Prostate gland (tissue), 2 donors: Measurements from ENCODE around the gene RCC2.

Experiments
- CTCF ChIP-seq, 4 experiments: fragments of 200-600 bp in 2 of 4; fragments of 450-650 bp in 2 of 4; sonication (generic) in 2 of 4; IDR thresholded peaks; 1 replicate in 3 of 4; 2 replicates in 1 of 4; pipeline ENCODE4 v1.5.1; 2016 to 2019; ENCODE audit warnings: antibody characterized with exemption in 4 of 4, mild to moderate bottlenecking in 2 of 4, moderate library complexity in 2 of 4
- POLR2A ChIP-seq: fragments of 450-650 bp; IDR thresholded peaks from one replicate; pipeline ENCODE4 v1.6.1; 2016; ENCODE audit warnings: antibody characterized with exemption, mild to moderate bottlenecking
- POLR2AphosphoS5 ChIP-seq: sonication (generic); formaldehyde crosslinking; IDR thresholded peaks from one replicate; pipeline ENCODE4 v1.6.1; 2017; ENCODE audit warnings: antibody characterized with exemption

GRCh38 chr1:17359808-17360207, 79.7 kb downstream of the RCC2 start:
- no peak for TF ChIP-seq POLR2A
- no peak for TF ChIP-seq CTCF (IDR thresholded peaks at IDR 0.05)
- TF ChIP-seq POLR2AphosphoS5: no peak
